ENCODE data around the gene PEPD. TPM values are rescaled to one million over a fixed set of nuclear protein-coding genes. Genes with fewer than 3 reads are reported as not detected.

The PEPD gene
- total RNA-seq, 1 donor from 2014 or later = 112 TPM

DNA sequence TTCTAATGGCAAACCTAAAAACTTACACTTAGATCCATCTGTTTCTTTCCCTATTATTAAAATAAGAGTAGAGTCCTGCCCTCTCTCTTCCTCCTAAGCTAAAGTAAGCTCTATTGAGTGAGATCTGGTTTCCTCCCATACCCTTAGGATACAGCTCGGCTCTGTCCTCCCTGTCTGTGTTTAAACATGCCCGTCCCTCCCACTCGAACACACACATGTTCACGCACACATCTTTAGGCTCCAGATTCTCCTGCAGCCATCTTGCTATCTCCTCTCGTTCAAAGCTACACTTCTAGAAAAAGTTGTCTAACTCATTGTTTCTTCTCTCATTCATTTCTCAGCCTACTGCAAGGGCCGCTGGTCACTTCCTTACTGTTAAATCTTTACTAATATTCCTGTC lies 163.2 kb downstream of the PEPD start:
- TF ChIP-seq, protein P1, sequence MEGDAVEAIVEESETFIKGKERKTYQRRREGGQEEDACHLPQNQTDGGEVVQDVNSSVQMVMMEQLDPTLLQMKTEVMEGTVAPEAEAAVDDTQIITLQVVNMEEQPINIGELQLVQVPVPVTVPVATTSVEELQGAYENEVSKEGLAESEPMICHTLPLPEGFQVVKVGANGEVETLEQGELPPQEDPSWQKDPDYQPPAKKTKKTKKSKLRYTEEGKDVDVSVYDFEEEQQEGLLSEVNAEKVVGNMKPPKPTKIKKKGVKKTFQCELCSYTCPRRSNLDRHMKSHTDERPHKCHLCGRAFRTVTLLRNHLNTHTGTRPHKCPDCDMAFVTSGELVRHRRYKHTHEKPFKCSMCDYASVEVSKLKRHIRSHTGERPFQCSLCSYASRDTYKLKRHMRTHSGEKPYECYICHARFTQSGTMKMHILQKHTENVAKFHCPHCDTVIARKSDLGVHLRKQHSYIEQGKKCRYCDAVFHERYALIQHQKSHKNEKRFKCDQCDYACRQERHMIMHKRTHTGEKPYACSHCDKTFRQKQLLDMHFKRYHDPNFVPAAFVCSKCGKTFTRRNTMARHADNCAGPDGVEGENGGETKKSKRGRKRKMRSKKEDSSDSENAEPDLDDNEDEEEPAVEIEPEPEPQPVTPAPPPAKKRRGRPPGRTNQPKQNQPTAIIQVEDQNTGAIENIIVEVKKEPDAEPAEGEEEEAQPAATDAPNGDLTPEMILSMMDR (IDR thresholded peaks at IDR 0.05) = no peak
- peaks cover 0 to 5% of the 10 kb centered on the region in 2 donors for H3K9me3 ChIP-seq
- H3K4me3 ChIP-seq = no peak overlapping the region
- no peak for DNase-seq (ENCODE audit: low spot score in 2 of 2)
- peak overlapping the region in 1 of 2 donors; percentile 16 for H3K27ac ChIP-seq
- H3K36me3 ChIP-seq = no peaks in the 10 kb centered on the region
- H3K4me1 ChIP-seq = peaks cover 0 to 8% of the 10 kb centered on the region in 2 donors
- H3K27me3 ChIP-seq = no peaks in the 10 kb centered on the region
- intact Hi-C loops (cut with DNase I) = no loop called here

- TF ChIP-seq, protein P1 (IDR thresholded peaks at IDR 0.05) = no peak
- Histone ChIP-seq H3K4me3 (no peak overlapping the region), H3K9me3 (peaks cover 0 to 5% of the 10 kb centered on the region in 2 donors), H3K4me1 (peaks cover 0 to 8% of the 10 kb centered on the region in 2 donors), H3K27me3 (no peaks in the 10 kb centered on the region), H3K27ac (peak overlapping the region; percentile 17 to 23), H3K36me3 (no peaks in the 10 kb centered on the region)
- no peak for DNase-seq (ENCODE audit: low spot score in 2 of 2)
- intact Hi-C loops (cut with DNase I) = no loop called here
Measured at GRCh38 chr19:33357556-33357955, 164.0 kb downstream of the PEPD start.

DNA sequence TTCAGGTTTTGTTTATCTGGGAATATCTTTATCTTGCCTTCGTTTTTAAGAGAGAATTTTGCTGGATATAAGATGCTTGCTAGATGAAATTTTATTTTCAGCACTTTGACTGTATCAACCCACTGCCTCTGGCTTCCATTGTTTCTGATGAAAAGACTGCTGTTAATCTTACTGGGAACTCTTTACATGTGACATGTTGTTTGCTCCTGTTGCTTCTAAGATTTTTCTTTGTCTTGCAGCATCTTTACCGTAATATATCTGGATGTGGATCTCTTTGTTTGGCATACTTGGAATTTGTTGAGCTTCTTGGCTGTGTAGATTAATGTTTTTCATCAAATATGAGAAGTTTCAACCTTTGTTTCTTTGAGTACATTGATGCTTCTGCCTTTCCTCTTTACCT lies 166.1 kb downstream of the PEPD start:
- DNase-seq (ENCODE audit: low spot score in 2 of 2) = no peak
- intact Hi-C loops (cut with DNase I) = no loop called here

DNA sequence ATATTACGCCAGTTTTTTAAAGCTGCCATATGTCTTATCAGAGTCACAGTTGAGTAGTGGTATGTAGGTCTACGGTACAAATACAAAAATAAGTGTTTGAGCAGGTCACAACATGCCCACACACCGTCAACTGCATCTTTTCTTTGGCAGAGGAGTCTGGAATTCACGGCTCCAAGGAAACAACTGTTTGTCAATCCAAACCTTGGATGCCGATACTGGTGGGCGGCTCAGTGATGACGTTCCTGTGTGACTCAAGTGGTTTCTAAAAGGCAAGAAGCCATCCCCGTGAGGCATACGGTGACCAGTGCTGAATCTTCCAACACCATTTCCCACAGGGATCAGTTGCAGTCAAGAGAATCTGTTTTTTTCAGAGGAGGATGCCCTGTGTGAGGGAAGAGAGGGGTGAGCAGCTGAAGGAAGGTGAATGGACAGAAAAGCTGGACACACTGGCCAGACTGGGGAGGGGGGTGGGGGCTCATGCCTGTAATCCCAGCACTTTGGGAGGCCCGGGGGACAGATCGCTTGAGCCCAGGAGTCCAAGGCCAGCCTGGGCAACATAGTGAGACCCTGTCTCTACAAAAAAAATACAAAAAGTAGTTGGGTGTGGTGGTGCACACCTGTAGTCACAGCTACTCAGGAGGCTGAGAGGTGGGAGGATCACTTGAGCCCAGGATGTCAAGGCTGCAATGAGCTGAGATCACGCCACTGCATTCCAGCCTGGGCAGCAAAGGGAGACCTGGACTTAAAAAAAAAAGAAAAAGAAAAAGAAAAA lies 170.9 kb downstream of the PEPD start:
- Histone ChIP-seq H3K9me3 (peaks cover 0 to 4% of the 10 kb centered on the region in 2 donors), H3K4me1 (no peaks in the 10 kb centered on the region), H3K36me3 (no peaks in the 10 kb centered on the region), H3K27ac (no peak overlapping the region), H3K27me3 (no peaks in the 10 kb centered on the region), H3K4me3 (no peak overlapping the region)
- TF ChIP-seq, protein P1 (IDR thresholded peaks at IDR 0.05) = no peak
- DNase-seq (ENCODE audit: low spot score in 2 of 2) = no peak
- intact Hi-C loops (cut with DNase I) = no loop called here

More for the DNA sequence above, 166.1 kb downstream of the PEPD start:
- Histone ChIP-seq H3K4me1 (peaks cover 0 to 8% of the 10 kb centered on the region in 2 donors), H3K27ac (no peak overlapping the region), H3K9me3 (peaks cover 0 to 5% of the 10 kb centered on the region in 2 donors), H3K27me3 (no peaks in the 10 kb centered on the region), H3K4me3 (no peak overlapping the region), H3K36me3 (no peaks in the 10 kb centered on the region)
- TF ChIP-seq, protein P1 (IDR thresholded peaks at IDR 0.05) = no peak

- no peak overlapping the region for H3K27ac ChIP-seq
- H3K9me3 ChIP-seq = no peaks in the 10 kb centered on the region
- intact Hi-C loops (cut with DNase I) = no loop called here
- no peaks in the 10 kb centered on the region for H3K36me3 ChIP-seq
- no peaks in the 10 kb centered on the region for H3K4me1 ChIP-seq
- no peaks in the 10 kb centered on the region for H3K27me3 ChIP-seq
- H3K4me3 ChIP-seq = no peak overlapping the region
- no peak for DNase-seq (ENCODE audit: low spot score in 2 of 2)
- TF ChIP-seq, protein P1 (IDR thresholded peaks at IDR 0.05) = no peak
Measured at GRCh38 chr19:33349319-33350289, 172.0 kb downstream of the PEPD start.
